ENCODE data around the gene HES3. TPM values are rescaled to one million over a fixed set of nuclear protein-coding genes. Genes with fewer than 3 reads are reported as not detected.

HES3 gene
- total RNA-seq, 4 donors from 2014 or later: not detected

- TF ChIP-seq CTCF (IDR thresholded peaks at IDR 0.05; ENCODE audit: low read depth): no peak
Measured at GRCh38 chr1:6222636-6223035, 21.3 kb upstream of the HES3 start.

GRCh38 chr1:6223617-6224016, 20.4 kb upstream of the HES3 start:
- no peak for TF ChIP-seq CTCF (IDR thresholded peaks at IDR 0.05; ENCODE audit: low read depth)

- no peak for TF ChIP-seq CTCF (IDR thresholded peaks at IDR 0.05; ENCODE audit: low read depth)
Measured at GRCh38 chr1:6224718-6225117, 19.3 kb upstream of the HES3 start.

GRCh38 chr1:6225651-6226050, 18.3 kb upstream of the HES3 start:
- no peak for TF ChIP-seq CTCF (IDR thresholded peaks at IDR 0.05; ENCODE audit: low read depth)

GRCh38 chr1:6233376-6233775, 10.6 kb upstream of the HES3 start:
- TF ChIP-seq CTCF (IDR thresholded peaks at IDR 0.05; ENCODE audit: low read depth): no peak

- TF ChIP-seq CTCF (IDR thresholded peaks at IDR 0.05; ENCODE audit: low read depth): no peak
Measured at GRCh38 chr1:6234502-6235295, 9.3 kb upstream of the HES3 start.

- no peak for TF ChIP-seq CTCF (IDR thresholded peaks at IDR 0.05; ENCODE audit: low read depth)
Measured at GRCh38 chr1:6235296-6235677, 8.7 kb upstream of the HES3 start.

Measured in subcutaneous adipose tissue (tissue), 4 donors.